CD4-positive, alpha-beta memory T cell (primary cell): ENCODE data around the gene SLC48A1. TPM values are rescaled to one million over a fixed set of nuclear protein-coding genes. Genes with fewer than 3 reads are reported as not detected.

Experiments used
- CTCF ChIA-PET: fragments of 350-600 bp; sonication (Branson Sonifier 250); formaldehyde crosslinking; loops from one replicate; lab custom pipeline; 2021; ENCODE audit warnings: inconsistent platforms; ENCODE audit not compliant: partially characterized antibody; lab: Charles Lee
- POLR2A ChIA-PET: fragments of 350-600 bp; sonication (Branson Sonifier 250); formaldehyde crosslinking; loops from one replicate; lab custom pipeline; 2021; ENCODE audit not compliant: partially characterized antibody; lab: Charles Lee
- DNase-seq, 5 donors: peaks; one replicate each; pipeline versions ENCODE4 v3.0.0 to v3.0.0-alpha.2; 2020 to 2022; ENCODE audit warnings: mixed read lengths in 1 of 5
- H3K27ac ChIP-seq: one replicate; pipeline ENCODE4 v1.7.0; 2013; ENCODE audit warnings: low read depth, low read length
- H3K27me3 ChIP-seq: 2 replicates; pipeline ENCODE4 v1.7.0; 2013; ENCODE audit warnings: mild to moderate bottlenecking, low read length, moderate library complexity; ENCODE audit not compliant: insufficient read depth
- H3K36me3 ChIP-seq: 2 replicates; pipeline ENCODE4 v1.7.0; 2013; ENCODE audit warnings: mild to moderate bottlenecking, low read length, moderate library complexity; ENCODE audit not compliant: insufficient read depth
- H3K4me1 ChIP-seq: 2 replicates; pipeline ENCODE4 v1.7.0; 2013; ENCODE audit warnings: mild to moderate bottlenecking, low read length, moderate library complexity; ENCODE audit not compliant: insufficient read depth
- H3K4me3 ChIP-seq, 2 donors: one replicate each; pipeline ENCODE4 v1.7.0; 2013; ENCODE audit warnings: low read length in 2 of 2, mild to moderate bottlenecking in 1 of 2
- H3K9me3 ChIP-seq, 2 donors: one replicate each; pipeline ENCODE4 v1.7.0; 2013; ENCODE audit warnings: low read length in 2 of 2, control low read depth in 1 of 2; ENCODE audit not compliant: control insufficient read depth in 1 of 2
- H3K27ac Mint-ChIP-seq, 7 donors: one replicate each; pipeline ENCODE4 v1.8.0; 2020 to 2021; ENCODE audit warnings: mixed read lengths in 7 of 7, mild to moderate bottlenecking in 6 of 7, inconsistent platforms in 3 of 7, moderate library complexity in 3 of 7
- H3K27me3 Mint-ChIP-seq, 2 donors: one replicate each; pipeline ENCODE4 v1.8.0; 2020 to 2021; ENCODE audit warnings: mixed read lengths in 2 of 2
- H3K36me3 Mint-ChIP-seq, 2 donors: one replicate each; pipeline ENCODE4 v1.8.0; 2020 to 2021; ENCODE audit warnings: mixed read lengths in 2 of 2, inconsistent platforms in 1 of 2, mild to moderate bottlenecking in 1 of 2
- H3K4me1 Mint-ChIP-seq, 4 donors: one replicate each; pipeline ENCODE4 v1.8.0; 2020 to 2021; ENCODE audit warnings: mixed read lengths in 4 of 4, mild to moderate bottlenecking in 1 of 4
- H3K4me3 Mint-ChIP-seq, 8 donors: one replicate each; pipeline ENCODE4 v1.8.0; 2020 to 2021; ENCODE audit warnings: mixed read lengths in 8 of 8, mild to moderate bottlenecking in 7 of 8, moderate library complexity in 6 of 8, inconsistent platforms in 3 of 8
- H3K9me3 Mint-ChIP-seq, 8 donors: one replicate each; pipeline ENCODE4 v1.8.0; 2020 to 2021; ENCODE audit warnings: mixed read lengths in 8 of 8, mild to moderate bottlenecking in 5 of 8, inconsistent platforms in 3 of 8, moderate library complexity in 1 of 8
- intact Hi-C: fragments of 100-400 bp; cut with micrococcal nuclease; formaldehyde crosslinking; loops from one replicate; pipeline ENCODE4 v1.15.1; 2023
- polyA plus RNA-seq, 2 donors: library from polyadenylated mRNA; unstranded; fragments of 300-500 nt; fragmentation: Illumina TruSeq; gene quantifications; one replicate each; pipeline ENCODE4 v1.2.3, GENCODE V29; 2021
- total RNA-seq, 2 experiments: library from RNA; stranded (reverse); gene quantifications; one replicate each; pipeline ENCODE4 v1.2.3, GENCODE V29; 2021

Gene SLC48A1
- total and polyA plus RNA-seq, 4 experiments from 2014 or later, result 8.7 to 12.3 (median 10.6) TPM

DNA sequence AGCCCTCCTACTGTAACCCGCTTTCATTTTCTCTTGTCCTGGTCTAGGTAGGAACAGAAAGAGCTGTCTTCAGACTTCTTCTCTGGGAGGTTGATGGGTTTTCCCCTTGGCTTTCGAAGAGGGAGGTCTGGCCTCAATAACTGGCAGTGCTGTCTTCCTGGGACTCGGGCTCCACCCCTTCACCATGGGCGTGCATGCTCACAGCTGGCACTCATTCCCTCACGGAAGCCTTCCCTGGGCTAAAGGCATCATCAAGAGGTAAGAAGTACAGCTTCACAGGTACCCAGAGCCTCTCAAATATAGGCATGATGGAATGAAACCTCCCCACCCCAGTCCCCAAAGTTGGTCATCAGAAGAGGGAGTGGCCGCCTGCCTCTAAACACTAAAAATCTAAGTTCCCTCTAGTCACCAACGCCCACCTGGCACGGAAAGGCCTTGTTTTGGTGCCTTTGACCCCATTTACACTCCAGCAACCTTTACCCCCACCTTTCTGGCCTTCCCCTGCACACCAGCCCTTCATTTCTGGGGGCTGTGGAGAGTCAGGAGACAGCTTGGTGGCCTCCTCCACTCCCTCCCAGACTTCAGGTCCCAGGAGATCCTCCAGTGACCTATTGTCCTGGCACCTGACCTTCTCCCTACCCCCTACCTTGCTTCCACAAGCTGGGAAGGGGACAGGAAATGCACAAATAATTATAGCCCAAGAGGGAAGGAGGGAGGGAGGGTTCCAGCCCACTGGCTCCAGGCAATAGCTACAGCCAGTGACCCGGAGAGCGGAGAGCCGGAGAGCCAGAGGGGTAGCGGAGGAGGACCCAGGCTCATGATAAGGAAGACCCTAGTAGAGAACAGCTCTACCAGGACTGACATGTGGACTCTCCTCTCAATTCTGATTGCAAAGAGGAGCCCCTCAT is 17.1 kb upstream of the SLC48A1 start:
- peak in 1 of 5 donors; percentile 28 for DNase-seq
- peaks cover 18 to 28% (median 23%) of the 10 kb centered on the region in 4 donors for H3K4me1 Mint-ChIP-seq
- Histone ChIP-seq H3K9me3 (no peaks in the 10 kb centered on the region), H3K36me3 (no peaks in the 10 kb centered on the region), H3K27ac (no peak overlapping the region), H3K27me3 (no peaks in the 10 kb centered on the region), H3K4me1 (peaks cover 40% of the 10 kb centered on the region), H3K4me3 (no peak overlapping the region)
- CTCF ChIA-PET, result interaction anchor here (0.8 to 11.9 kb wide), 11 partner anchors 11 to 84 kb away, joined by 3 to 270 read pairs (median 6); partner anchors contain the start of gene SLC48A1
- POLR2A ChIA-PET, result interaction anchor here (1.0 to 2.6 kb wide), 6 partner anchors 10 to 75 kb away, joined by 3 to 9 read pairs (median 3); partner anchors contain the start of gene SLC48A1
- intact Hi-C loops, result no loop called here
- no peaks in the 10 kb centered on the region for H3K36me3 Mint-ChIP-seq
- H3K27me3 Mint-ChIP-seq, result no peaks in the 10 kb centered on the region
- H3K4me3 Mint-ChIP-seq, result peak overlapping the region; percentile 8 to 58 (median 36)
- H3K27ac Mint-ChIP-seq, result peak overlapping the region; percentile 6 to 80 (median 36)
- H3K9me3 Mint-ChIP-seq, result no peaks in the 10 kb centered on the region

DNA sequence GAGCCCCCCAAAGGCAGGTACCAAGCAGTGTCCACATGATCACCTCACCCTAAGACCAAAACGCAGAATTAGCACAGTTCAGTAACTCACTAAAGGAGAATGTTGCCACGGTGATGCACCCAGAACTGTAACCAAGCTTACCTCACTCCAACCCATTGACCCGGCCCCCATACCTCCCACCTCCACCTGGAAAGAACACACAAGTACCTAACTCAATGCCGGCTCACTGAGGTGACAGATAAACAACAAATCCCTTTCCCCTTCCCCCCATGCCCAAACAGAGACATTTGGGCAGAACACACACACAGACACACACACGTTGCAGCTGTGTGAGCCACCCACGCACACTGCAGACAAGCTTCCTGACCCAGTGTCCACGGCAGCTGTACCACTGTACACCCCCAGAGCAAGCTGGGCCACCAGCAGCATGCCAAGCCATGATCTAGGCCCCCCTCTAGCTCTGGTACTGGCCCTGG is 15.6 kb upstream of the SLC48A1 start:
- no peak overlapping the region for H3K4me3 ChIP-seq
- Mint-ChIP-seq H3K4me3 (peak overlapping the region in 6 of 8 donors; percentile 2 to 54 (median 12)), H3K36me3 (no peaks in the 10 kb centered on the region), H3K27me3 (no peaks in the 10 kb centered on the region), H3K4me1 (peaks cover 18 to 28% (median 23%) of the 10 kb centered on the region in 4 donors), H3K9me3 (no peaks in the 10 kb centered on the region), H3K27ac (peak overlapping the region in 4 of 7 donors; percentile 18 to 77 (median 72))
- H3K9me3 ChIP-seq, result no peaks in the 10 kb centered on the region
- no peaks in the 10 kb centered on the region for H3K27me3 ChIP-seq
- intact Hi-C loops, result no loop called here
- no peaks in the 10 kb centered on the region for H3K36me3 ChIP-seq
- H3K4me1 ChIP-seq, result peaks cover 40% of the 10 kb centered on the region
- H3K27ac ChIP-seq, result no peak overlapping the region
- CTCF ChIA-PET, result interaction anchor here (1.0 to 11.9 kb wide), 12 partner anchors 12 to 106 kb away, joined by 3 to 270 read pairs (median 7); partner anchors contain the start of gene SLC48A1
- POLR2A ChIA-PET, result interaction anchor here (0.9 to 1.7 kb wide), 5 partner anchors 13 to 60 kb away, joined by 3 to 8 read pairs (median 5); partner anchors contain the start of gene SLC48A1
- no peak for DNase-seq

DNA sequence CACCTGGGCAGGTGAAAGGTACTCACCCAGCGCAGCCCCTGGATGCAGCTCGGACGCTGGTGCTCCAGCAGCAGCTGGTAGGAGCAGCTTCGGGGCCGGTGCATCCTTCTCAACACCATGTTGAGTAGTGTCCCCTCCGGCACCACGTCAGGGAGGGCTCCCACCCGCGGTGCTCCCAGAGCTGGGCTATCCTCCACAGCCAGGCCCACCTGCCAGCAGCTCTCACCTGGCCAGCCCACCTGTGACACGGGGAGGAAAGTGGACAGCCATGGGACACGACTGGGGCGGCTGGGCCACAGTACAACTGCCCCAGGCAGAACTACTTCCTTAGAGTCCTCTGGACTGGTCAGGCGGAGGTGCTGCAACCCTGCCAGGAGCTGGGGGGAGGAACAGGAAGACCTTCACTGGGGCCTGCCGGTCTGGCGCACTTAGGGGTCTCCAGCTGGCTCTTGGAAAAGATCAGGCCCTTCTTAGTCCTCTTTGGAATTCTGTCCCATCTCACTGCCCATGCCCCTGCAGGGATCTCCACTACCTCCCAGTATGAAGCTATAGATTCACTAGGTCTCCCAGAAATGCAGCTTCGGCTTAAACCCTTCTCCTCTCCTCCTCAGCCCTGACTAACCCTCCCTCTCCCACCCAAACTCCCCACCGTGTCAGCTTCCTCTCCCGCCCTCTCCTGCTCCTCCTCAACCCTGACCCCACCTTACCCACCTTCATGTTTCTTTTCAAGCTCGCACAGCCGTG is 15.0 kb upstream of the SLC48A1 start:
- intact Hi-C loops, result loop anchor here (2.0 kb wide), 2 partner anchors 13 to 15 kb away; partner anchors contain the start of gene SLC48A1
- DNase-seq, result no peak
- Mint-ChIP-seq H3K4me1 (peaks cover 18 to 28% (median 23%) of the 10 kb centered on the region in 4 donors), H3K4me3 (peak overlapping the region; percentile 53 to 81 (median 66)), H3K36me3 (no peaks in the 10 kb centered on the region), H3K9me3 (no peaks in the 10 kb centered on the region), H3K27me3 (no peaks in the 10 kb centered on the region), H3K27ac (peak overlapping the region in 2 of 7 donors; percentile 12 to 38)
- Histone ChIP-seq H3K27me3 (no peaks in the 10 kb centered on the region), H3K4me3 (no peak overlapping the region), H3K27ac (no peak overlapping the region), H3K4me1 (peaks cover 40% of the 10 kb centered on the region), H3K36me3 (no peaks in the 10 kb centered on the region), H3K9me3 (no peaks in the 10 kb centered on the region)
- POLR2A ChIA-PET, result interaction anchor here (0.9 to 1.7 kb wide), 9 partner anchors 14 to 80 kb away, joined by 3 to 8 read pairs (median 5); partner anchors contain the start of genes RPAP3 and SLC48A1
- CTCF ChIA-PET, result interaction anchor here (1.1 to 11.9 kb wide), 13 partner anchors 11 to 83 kb away, joined by 3 to 270 read pairs (median 6); partner anchors contain the start of gene SLC48A1

DNA sequence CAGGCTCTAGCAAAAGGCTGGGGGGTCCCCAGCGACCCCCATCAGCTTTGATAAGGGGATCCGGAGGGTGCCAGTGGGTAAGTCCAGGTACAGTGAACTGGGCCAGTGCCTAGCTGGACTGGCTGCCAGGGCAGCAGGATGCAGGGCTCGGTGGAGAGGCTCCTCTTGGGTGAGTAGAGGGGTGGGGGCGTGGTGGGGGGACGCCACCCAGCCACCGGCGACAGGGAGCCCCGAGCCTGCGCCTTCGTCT is 14.5 kb upstream of the SLC48A1 start:
- Mint-ChIP-seq H3K36me3 (no peaks in the 10 kb centered on the region), H3K9me3 (no peaks in the 10 kb centered on the region), H3K4me3 (peak overlapping the region in 7 of 8 donors; percentile 48 to 81 (median 69)), H3K4me1 (peaks cover 18 to 28% (median 23%) of the 10 kb centered on the region in 4 donors), H3K27ac (peak overlapping the region in 1 of 7 donors; percentile 38), H3K27me3 (no peaks in the 10 kb centered on the region)
- Histone ChIP-seq H3K4me1 (peaks cover 40% of the 10 kb centered on the region), H3K27ac (no peak overlapping the region), H3K27me3 (no peaks in the 10 kb centered on the region), H3K36me3 (no peaks in the 10 kb centered on the region), H3K4me3 (peak overlapping the region in 1 of 2 donors; percentile 42), H3K9me3 (no peaks in the 10 kb centered on the region)
- ChIA-PET CTCF (interaction anchor here (1.1 to 11.9 kb wide), 13 partner anchors 11 to 82 kb away, joined by 3 to 270 read pairs (median 6); partner anchors contain the start of gene SLC48A1), POLR2A (interaction anchor here (0.9 to 1.7 kb wide), 7 partner anchors 14 to 79 kb away, joined by 3 to 8 read pairs (median 5); partner anchors contain the start of genes RPAP3 and SLC48A1)
- DNase-seq, result no peak
- intact Hi-C loops, result loop anchor here (2.0 kb wide), 2 partner anchors 14 kb away; partner anchors contain the start of gene SLC48A1

DNA sequence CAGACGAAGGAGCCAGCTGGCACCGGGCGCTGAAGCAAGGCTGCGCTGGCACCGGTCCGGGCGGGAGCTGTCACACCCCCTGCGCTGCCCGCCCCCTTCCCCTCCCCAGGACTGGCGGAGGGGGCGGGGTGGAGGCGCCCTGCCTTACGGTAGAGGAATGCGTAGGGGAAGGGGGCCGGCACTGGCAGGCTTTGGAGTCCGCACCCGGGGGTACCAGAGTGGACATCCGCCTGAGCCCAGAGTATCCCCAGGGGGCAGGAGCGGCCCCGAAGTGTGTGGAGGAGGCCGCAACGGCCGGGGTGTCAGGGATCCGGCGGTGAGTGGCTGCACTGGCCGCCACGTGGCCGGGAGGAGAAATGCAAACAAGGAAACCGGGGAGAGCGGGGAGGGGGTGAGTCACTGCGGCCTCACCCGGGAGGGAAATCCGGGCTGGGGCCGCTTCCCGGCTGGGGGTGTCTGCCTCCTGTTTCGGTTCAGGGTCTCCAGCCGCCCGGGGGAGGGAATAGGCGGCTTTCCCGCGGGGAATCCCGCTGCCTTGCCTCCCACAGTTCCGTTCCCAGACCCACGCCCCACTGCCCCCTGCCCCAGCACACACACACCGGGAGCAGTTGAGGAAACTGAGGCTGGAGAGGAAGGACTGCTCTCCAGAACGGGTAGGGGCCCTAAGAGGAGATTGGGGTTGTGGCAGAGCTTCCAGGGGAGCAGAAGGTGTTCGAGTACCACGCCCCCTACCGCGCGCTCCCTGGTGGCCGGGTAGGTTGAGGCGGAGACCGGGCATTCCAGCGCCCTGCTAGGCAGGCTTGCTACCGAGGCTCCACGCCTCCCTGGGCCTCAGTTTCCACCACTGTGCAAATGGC is 14.0 kb upstream of the SLC48A1 start, which contains the start of gene RAPGEF3:
Gene RAPGEF3 (minus strand): TSS at position 47 of the 857 bp plus-strand sequence. CDS start 324 bp downstream, outside the sequence.
- H3K9me3 ChIP-seq, result no peaks in the 10 kb centered on the region
- Mint-ChIP-seq H3K27me3 (no peaks in the 10 kb centered on the region), H3K27ac (peak within 1 kb of the TSS in 6 of 7 donors; percentile 12 to 74 (median 45)), H3K9me3 (no peaks in the 10 kb centered on the region), H3K4me3 (peak within 1 kb of the TSS; percentile 72 to 83 (median 80)), H3K36me3 (no peaks in the 10 kb centered on the region), H3K4me1 (peaks cover 18 to 27% (median 23%) of the 10 kb centered on the region in 4 donors)
- no peaks in the 10 kb centered on the region for H3K27me3 ChIP-seq
- H3K27ac ChIP-seq, result peak within 1 kb of the TSS; percentile 55
- peak; percentile 50 to 78 (median 63) for DNase-seq
- ChIA-PET CTCF (interaction anchor here (1.0 to 11.9 kb wide), 15 partner anchors 10 to 79 kb away, joined by 3 to 270 read pairs (median 4); partner anchors contain the start of gene SLC48A1), POLR2A (interaction anchor here (0.6 to 1.7 kb wide), 8 partner anchors 14 to 79 kb away, joined by 3 to 8 read pairs (median 3); partner anchors contain the start of genes RPAP3 and SLC48A1)
- H3K4me3 ChIP-seq, result peak within 1 kb of the TSS; percentile 42 to 52
- intact Hi-C loops, result loop anchor here (2.0 kb wide), 2 partner anchors 14 kb away; partner anchors contain the start of gene SLC48A1
- peaks cover 40% of the 10 kb centered on the region for H3K4me1 ChIP-seq
- no peaks in the 10 kb centered on the region for H3K36me3 ChIP-seq
